GF-D8 (cell line): ENCODE results near the gene PEF1.

Experiments
- DNase-seq: peaks from one replicate; lab custom pipeline; 2025; lab: John Stamatoyannopoulos, UW

Gene PEF1

DNA sequence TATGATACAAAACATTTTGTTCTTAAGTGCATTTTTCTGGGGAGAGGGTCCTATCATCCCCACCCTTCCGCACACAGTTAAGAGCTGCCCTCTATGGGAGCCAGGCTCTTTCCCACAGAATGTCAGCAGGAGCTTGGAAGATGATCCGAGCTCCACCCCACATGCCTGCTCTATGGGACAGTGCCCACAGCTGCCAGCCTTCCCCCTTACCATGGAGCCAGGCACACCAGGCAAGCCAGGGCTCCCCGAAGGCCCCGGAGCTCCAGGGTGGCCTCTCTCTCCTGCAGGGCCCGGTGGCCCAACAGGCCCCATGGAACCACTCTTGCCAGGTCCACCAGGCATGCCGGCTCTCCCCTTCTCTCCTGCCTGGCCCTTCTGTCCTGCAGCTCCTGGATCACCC lies 10.4 kb upstream of the PEF1 start:
- DNase-seq: no peak

DNA sequence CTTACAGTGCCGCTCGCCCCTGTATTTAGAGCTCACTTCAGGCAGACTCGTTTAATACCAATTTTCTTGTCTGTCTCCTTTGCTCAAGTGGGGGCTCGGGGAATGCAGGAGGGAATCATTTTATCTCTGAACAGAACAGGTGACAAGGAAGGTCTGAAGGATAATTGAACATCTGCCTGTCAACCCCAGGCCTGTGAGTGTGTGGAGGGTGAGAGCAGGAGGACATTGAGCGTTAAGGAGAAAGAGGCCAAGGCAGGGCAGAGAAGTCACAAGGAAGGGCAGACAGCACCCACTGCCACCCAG lies 9.7 kb upstream of the PEF1 start:
- DNase-seq: no peak

DNA sequence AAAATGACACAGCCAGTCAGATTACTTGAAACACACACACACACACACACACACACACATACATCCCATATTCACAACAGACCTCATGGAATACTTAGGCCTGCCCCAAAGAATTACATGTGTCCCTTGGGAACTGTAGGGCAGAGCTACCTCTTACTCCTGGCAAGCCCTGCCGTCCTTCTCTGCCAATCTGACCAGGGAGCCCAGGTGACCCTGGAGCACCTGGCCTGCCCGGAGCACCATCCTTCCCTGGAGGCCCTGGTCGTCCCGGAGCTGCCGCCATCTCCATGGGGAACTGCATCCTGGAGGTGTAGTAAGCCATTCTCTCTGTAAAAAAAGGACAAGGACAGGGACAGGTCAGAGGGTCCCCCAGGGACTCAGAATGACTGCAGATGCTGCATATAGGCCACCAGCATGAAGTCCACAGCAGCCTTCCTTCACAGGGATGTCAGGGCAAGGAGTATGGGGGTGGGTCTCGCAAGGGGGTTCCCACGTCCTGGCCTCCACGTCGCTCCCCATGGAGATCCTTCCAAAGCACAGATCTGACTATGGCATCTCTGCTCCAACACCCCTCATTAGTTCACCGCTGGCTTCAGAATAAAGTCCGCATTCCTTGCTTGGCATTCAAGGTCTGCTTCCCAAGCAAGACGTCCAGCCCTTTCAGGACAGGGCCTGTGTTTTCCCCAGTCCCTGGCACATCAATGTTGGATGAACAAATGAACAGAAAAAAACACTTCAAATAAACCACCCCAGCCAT lies 9.2 kb upstream of the PEF1 start:
- DNase-seq: no peak

DNA sequence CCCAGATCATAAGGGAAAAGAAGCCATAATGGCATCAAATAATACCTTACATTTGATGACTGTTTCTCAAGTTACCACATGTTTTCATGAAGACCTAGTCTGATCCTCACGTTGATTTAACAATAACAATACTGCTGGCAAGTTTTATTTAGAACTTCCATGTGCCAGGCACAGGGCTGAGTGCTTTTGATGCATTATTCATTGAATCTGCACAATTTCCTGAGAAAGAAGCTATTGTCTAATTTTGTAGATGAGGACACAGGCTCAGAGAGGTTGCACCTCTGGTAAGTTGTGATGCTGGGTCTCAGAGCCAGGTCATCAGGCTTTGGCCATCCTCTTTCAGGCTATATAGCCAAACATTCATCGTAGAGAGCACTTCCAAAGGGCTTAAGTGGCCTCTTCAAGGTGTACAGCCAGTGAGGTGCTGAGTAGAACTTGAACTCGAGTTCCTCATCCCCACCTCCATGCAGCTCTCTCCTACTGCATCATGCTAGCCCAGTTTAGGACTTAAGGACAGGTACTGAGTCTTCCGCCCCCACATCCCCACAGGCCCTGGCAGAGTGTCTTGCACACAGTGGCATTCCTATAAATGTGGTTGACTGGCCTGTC lies 8.3 kb upstream of the PEF1 start:
- DNase-seq: no peak

DNA sequence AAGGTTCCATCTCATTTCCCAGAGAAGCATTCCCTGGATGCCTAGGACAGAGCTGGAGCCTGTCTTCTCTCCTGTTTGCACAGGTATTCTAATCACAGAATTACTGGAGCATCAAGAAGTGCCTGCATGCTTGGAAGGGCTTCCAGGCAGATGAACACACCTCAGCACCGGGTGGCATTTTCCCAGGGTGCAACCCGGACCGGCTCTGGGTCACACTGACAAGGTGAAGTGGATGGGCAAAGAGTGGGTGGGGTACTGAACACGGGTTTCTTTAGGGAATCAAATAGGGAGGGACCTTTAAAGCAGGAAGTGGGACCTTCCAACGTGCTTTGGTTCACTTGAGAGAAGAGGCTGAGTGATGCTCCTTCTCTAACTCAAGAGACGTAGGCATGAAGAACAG lies 7.1 kb upstream of the PEF1 start:
- no peak for DNase-seq

DNA sequence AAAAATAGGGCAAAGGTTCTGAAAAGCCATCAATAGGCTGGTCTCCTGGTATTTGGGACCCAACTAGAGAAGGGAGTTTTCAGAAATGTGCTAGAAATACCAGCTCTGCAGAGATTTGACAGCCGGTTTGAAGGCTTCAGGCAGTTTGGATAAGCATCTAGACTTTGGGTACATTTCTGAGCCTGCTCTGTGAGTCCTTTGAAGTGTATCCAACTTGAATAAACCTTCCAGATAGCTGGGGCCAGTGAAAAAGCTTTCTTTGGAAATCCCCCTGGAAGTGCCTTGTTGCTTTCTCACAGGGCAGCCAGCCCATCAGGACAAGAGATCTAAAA lies 6.4 kb upstream of the PEF1 start:
- no peak for DNase-seq

DNA sequence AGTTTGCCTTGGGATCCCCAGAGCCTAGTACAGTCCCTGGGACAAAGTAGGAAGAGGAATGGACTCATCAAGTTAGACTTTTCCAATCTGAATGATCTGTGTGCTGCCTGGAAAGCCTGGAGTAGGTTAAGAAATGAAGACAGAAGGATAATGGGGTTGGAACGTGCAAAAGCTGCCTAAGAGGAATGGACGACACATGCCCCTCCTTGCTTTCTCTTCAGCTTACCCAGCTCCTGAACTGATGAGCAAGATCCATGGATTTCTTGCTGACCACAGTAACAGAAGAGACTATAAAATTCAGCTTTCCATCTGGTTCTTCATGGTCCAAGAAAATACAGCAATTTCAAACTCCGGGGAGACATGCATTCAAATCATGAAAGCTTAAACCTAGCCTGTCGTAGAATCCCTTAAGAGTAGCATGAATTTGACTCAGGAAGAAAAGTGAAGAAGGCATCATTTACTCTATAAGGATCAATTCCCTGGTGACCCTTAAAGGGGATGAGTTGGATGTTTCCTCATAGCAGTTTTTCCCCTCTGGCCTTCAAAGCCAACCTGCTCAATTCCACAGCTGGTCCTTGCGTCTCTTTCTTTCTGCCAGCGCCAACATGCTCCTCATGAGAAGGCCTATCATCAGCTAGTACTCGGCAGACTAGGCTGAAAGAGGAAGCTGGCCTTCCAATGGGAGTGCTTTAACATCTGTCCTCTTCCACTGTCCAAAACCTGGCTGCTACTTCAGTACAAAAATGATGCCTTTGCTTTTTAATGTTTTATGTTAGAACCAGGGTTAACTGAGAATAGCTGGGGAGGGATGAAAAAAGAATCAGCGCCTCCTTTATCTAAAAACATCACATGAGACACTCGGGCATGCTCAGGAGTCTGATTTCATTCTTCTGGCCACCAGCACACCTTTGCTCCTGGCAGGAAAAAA lies 5.7 kb upstream of the PEF1 start:
- no peak for DNase-seq

DNA sequence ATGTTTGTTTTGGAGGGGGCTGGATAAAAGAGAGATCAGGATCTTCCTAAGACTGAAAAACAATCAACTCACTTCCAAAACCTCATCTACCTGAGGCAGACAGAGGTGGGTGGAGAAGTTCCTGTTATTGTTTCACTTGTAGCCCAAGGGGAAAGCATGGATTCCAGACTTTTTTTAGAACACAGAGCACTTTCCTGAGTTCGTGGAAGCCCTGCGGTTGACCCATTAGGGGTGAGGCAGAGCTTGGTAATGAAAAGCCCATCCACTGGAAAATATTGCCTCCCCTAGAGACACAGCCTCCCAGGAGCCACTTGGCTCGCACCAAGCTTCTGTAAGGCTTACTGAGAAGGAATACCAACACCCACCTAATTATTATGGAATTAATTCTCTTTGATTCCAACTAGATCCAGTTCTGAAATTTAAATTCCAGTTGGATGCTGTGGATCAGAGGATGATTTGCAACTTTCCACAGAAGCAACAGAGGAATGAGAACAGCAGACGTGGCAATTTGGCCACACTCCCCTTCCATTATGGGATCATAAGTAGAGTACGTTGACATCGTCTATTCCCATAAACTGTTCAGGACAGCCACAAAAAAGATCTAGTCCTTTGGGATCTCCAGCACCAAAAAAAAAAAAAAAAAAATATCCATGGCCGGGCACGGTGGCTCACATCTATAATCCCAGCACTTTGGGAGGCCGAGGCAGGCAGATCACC lies 4.1 kb upstream of the PEF1 start:
- no peak for DNase-seq

DNA sequence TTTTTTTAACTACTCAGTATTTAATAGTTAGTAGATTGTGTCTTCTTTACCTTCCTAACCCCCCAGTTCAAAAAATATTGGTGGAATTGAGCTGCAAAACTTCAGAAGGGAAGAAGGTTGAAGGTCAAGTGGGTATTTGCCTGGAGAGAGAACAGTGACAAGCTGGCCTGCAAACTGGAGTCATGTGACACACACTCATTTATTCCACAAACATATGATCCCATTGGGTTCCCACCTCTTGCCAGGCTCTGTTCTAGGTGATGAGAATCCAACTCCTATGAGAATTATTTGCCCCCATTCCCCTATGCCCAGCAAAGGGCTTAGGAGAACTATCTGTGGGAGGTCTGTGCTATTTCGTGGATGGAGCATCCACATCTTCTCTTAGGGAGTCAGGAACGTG lies 3.5 kb upstream of the PEF1 start:
- no peak for DNase-seq

DNA sequence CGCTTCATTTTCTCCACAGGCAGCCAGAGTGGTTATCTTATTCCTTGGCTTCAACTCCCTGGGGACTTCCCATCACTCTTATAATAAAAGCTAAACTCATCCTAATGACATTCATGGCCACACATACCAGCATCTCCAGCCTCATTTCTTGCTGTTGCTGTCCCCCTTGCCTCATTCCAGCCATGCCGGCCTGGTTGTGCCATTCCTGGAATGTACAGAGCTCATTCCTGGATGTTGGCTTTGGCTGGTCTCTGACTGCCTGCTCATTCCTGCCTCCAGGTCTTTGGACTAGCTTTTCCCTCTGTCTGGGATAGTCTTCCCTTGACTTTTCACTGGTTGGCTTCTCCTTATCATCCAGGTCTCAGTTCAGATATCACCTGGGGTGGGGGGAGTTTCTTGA lies 2.4 kb upstream of the PEF1 start:
- DNase-seq: no peak

DNA sequence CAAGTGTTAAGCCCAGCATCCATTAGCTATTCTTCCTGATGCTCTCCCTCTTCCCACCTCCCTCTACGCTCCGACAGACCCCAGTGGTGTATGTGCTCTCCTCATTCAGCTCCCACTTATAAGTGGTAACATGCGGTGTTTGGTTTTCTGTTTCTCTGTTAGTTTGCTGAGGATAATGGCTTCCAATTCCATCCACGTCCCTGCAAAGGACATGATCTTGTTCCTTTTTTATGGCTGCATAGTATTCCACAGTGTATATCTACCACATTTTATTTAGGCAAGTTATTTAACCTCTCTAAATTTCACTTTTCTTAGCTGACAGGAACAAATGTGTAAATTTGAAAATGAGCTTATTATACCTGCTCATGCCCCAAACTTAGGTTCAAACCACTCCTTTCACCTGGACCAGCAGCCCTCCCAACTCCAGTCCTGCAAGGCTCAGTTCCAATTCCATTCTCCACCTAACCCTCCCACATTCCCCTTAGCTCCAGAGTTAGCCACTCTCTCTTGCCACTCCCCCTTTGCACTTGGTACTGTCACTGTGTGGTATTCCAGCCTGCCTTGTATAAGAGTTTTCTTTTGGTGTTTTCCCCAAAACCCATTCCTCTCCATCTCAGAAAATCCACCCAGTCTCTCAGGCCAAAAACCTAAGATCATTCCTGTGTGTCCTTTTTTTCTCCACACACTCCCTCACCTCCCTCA lies 1.7 kb upstream of the PEF1 start:
- no peak for DNase-seq

DNA sequence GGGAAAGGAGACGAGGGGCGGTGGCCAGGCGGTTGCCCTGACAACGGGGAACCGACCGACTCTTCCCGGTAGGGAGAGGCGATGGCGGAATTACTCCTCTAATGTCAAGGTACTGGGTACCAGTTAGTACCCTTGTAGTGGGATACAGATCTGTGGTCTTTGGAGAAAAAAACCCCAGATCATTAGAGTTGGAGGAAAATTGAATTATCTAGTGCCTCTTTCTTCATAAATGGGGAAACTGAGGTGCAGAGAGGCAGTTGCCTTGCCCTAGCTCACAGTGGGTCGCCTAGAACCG lies 545 bp upstream of the PEF1 start:
- DNase-seq: no peak

DNA sequence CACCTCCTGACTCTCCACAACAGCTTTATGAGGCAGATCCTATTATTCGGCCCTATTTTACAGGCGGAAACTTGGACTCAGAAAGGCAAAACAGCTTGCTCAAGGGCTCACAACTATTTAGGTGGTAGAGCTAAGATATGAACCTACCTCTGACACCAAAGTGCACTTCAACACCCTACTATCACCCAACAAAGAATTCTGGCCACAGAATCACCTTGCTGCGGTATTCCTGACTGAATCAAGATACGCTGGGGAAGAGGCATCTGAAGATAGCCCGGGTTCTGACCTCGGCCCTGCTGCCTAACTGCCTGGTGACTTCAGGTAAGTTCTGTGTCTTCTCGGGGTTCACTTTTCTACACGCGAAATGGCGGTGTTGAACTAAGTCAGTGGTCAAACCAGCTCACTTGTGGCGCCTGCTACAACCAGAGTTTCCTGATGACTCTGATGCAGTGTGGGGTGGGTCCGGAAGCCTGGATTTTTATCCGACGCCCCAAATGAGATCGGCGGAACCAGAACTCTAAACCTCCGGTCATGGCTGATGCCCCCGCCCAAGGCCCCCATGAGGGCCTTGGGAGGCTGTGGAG lies 608 bp downstream of the PEF1 start:
- DNase-seq: no peak

DNA sequence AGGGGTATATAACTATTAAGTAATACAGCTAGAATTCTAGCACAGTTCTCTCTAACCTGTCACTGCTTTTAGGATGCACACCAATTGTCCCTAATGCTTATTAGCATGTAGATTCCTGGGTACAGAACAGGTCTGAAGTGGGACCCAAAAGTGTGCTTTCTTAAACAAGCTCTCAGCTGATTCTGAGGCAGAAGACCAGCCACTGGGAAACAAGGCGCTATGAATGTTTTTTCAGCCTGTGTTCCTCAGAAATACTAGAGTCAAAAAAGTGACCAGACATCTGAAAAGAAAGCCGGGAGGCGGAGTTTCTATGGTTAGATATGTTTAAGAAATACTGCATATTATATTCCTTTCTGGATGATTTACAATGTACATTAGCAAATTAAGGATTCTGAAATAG lies 1.8 kb downstream of the PEF1 start:
- DNase-seq: no peak

DNA sequence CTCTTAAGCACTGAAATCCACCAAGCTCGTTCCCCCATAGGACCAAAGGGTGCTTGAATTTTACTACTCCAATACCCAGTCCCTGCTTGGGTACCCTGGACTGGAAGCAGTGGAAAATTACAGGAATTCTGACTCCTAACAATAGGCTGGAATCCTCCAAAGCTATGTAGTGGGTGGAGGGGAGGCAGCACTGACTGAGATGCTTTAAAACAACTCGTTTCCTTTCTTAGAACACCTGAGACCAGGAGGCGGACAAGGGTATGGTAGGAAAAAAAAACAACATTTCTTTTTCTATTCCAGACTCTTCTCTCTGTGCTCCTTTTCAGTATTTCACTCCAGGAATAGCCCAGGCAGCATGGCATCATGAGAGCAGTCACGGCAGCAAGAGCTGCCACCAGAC lies 2.3 kb downstream of the PEF1 start:
- no peak for DNase-seq

DNA sequence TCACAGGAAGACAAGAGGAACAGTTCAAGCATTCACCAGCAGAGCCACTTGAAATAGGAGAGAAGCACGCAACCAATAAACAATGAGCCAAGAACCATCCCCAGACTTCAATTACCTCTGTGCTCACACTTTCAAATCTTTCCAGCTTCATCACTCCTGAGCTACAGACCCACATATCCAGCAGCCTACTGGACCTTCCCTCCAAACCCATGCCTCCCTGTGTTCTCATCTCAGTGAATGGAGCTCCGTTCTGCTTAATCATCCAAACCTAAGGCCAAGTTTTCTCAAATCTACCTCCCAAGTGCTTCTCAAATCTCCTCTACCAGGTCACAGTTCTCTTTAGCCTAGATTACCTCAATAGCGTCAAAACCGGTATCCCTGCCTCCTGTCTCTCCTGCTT lies 3.7 kb downstream of the PEF1 start:
- no peak for DNase-seq

DNA sequence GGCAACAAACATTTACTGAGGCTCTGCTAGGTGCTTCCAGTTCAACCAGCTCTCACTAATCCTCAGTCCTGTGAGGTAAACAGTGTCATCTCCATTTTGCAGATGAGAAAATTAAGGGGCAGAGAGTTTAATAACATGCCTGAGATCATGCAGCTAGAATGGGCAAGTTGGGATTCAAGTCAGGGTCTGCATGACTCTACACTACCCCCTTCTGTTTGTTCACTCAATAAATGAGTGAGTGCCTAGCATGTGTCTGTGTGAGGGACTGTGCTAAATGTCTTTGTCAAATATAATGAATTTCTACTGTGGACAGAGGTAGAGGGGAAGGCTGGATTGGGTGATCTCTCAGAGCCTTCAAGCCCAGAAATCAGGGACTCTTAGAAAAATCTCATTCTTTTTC lies 4.5 kb downstream of the PEF1 start:
- DNase-seq: no peak

DNA sequence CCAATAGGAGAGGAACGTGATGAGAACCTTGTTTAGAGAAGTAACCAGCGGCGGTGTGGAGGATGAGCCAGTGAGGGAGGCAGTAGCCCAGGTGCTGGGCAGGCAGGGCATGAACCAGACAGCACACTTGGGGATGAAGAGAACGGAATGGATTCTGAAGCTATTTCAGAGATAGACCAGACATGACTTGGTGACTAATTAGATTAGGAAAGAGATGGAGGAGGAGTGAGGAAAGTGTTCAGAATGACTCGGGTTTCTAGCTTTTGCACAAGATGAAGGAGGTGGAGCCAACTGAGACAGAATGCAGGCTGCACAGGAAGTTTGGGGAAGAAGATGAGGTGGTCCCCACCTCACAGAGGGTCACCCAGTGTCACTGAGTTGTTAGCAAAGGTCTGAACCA lies 5.1 kb downstream of the PEF1 start:
- DNase-seq: peak; percentile 10

DNA sequence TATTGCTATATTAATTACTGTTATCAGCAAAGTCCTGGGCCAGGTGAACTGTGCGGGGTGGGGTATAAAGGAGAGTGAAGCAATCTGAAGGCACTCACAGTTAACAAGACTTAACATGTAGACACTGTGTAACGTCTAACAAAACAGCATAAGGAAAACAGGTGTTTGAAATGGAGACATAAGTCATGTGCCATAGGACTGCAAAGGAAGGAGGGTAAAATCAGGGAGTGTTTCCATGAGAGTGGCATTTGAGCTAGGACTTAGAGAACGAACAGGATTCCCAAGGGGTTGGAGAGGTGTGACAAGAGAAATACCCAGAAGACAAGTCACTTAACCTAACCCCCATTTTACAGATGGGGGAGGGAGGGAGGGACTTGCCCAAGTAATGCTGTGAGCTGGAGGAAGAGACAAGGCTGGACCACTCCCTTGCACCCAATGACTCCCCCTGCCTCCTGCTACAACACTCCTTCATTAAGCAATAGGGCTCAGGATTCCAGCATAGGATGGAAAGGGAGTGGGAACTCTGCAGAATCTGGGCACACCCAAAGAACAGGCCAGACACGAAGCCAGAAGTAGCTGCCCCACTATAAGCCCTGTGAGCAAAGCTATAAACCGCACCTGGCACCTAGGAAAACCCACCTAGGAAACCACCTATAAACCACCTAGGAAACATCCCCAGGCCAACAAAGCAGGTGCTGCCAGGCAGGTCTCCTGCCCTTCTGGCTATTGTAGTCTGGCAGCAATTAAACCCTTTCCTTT lies 6.6 kb downstream of the PEF1 start:
- no peak for DNase-seq

DNA sequence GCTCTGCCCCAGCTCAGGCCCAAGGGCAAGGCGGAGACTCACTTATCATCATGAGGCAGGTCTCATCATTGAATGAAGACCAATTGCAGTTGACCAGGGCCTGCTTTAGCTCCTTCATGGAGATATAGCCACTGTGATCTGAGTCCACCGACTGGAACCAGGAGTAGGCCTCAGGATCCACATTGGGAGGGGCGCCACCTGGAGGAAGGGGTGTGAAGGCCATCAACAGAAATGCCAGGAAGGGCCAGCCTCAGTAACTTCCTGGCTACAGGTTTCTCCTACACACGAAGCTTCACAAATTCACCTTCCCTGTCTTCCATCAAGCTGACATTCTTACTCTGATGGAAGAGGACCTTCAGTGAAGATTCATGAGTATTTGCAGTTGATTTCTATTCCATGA lies 11.6 kb downstream of the PEF1 start:
- no peak for DNase-seq

DNA sequence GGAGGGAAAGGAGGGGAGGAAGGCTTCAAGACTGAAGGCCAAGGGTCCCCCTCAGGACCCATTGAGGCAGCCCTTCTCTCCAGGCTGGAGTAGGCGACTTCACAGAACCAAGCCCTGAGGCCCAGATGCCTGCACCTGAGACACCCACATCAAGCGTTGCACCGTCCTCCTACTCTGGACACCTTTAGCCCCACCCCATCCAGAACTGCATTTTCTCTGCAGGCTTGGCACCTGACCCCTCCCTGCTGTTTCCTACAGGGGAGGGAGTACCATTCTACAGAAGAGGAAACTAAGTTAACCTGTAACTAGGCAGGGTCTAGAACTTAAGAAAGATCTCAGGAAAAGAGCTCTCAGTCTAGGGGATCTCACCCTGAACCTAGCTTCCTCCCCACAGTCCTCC lies 12.0 kb downstream of the PEF1 start:
- no peak for DNase-seq
